Trophoblast cell (in vitro differentiated cells and primary cell): ENCODE data around the gene ARPC2.

Experiments used
- DNase-seq, 2 donors: peaks; one replicate each; pipeline ENCODE4 v3.0.0-alpha.2; 2016
- H2AFZ ChIP-seq: 2 replicates; pipeline ENCODE4 v1.6.1; 2013; ENCODE audit warnings: low read length, moderate library complexity, mild to moderate bottlenecking; ENCODE audit not compliant: insufficient read depth, poor library complexity
- H2AK5ac ChIP-seq: 2 replicates; pipeline ENCODE4 v1.6.1; 2013; ENCODE audit warnings: mild to moderate bottlenecking, low read length
- H2BK120ac ChIP-seq: 2 replicates; pipeline ENCODE4 v1.6.1; 2013; ENCODE audit warnings: low read length, mild to moderate bottlenecking, moderate library complexity; ENCODE audit not compliant: insufficient read depth, poor library complexity
- H2BK12ac ChIP-seq: 2 replicates; pipeline ENCODE4 v1.6.1; 2013; ENCODE audit warnings: mild to moderate bottlenecking, low read length, moderate library complexity
- H2BK5ac ChIP-seq: 2 replicates; pipeline ENCODE4 v1.6.1; 2013; ENCODE audit warnings: low read length, low read depth, moderate library complexity, mild to moderate bottlenecking; ENCODE audit not compliant: poor library complexity
- H3K14ac ChIP-seq: 2 replicates; pipeline ENCODE4 v1.6.1; 2013; ENCODE audit warnings: mild to moderate bottlenecking, low read length
- H3K18ac ChIP-seq: 2 replicates; pipeline ENCODE4 v1.6.1; 2013; ENCODE audit warnings: mild to moderate bottlenecking, low read length
- H3K23ac ChIP-seq: 2 replicates; pipeline ENCODE4 v1.6.1; 2013; ENCODE audit warnings: low read length
- H3K27ac ChIP-seq: 2 replicates; pipeline ENCODE4 v1.5.1; 2013; ENCODE audit warnings: low read depth, mild to moderate bottlenecking, inconsistent platforms, low read length, moderate library complexity
- H3K27me3 ChIP-seq: 2 replicates; pipeline ENCODE4 v1.6.1; 2013; ENCODE audit warnings: inconsistent platforms, mild to moderate bottlenecking, low read length, moderate library complexity; ENCODE audit not compliant: insufficient read depth
- H3K36me3 ChIP-seq, 2 experiments: 1 replicate in 1 of 2; 2 replicates in 1 of 2; pipeline ENCODE4 v1.6.1; 2013; ENCODE audit warnings: low read length in 2 of 2, mild to moderate bottlenecking in 2 of 2, moderate library complexity in 1 of 2; ENCODE audit not compliant: insufficient read depth in 2 of 2, control insufficient read depth in 1 of 2
- H3K4ac ChIP-seq: 2 replicates; pipeline ENCODE4 v1.6.1; 2013; ENCODE audit warnings: low read depth, mild to moderate bottlenecking, low read length, moderate library complexity
- H3K4me1 ChIP-seq, 2 experiments: 1 replicate in 1 of 2; 2 replicates in 1 of 2; pipeline ENCODE4 v1.6.1; 2013; ENCODE audit warnings: low read length in 2 of 2, mild to moderate bottlenecking in 2 of 2, moderate library complexity in 1 of 2; ENCODE audit not compliant: insufficient read depth in 2 of 2, control insufficient read depth in 1 of 2
- H3K4me2 ChIP-seq: 2 replicates; pipeline ENCODE4 v1.6.1; 2013; ENCODE audit warnings: inconsistent platforms, mild to moderate bottlenecking, low read length, moderate library complexity
- H3K4me3 ChIP-seq: 2 replicates; pipeline ENCODE4 v1.5.1; 2013; ENCODE audit warnings: mild to moderate bottlenecking, low read depth, low read length, inconsistent platforms
- H3K79me1 ChIP-seq: one replicate; pipeline ENCODE4 v1.6.1; 2013; ENCODE audit warnings: low read length
- H3K79me2 ChIP-seq: 2 replicates; pipeline ENCODE4 v1.6.1; 2013; ENCODE audit warnings: low read length, mild to moderate bottlenecking; ENCODE audit not compliant: control insufficient read depth, insufficient read depth, poor library complexity
- H3K9ac ChIP-seq: 2 replicates; pipeline ENCODE4 v1.6.1; 2013; ENCODE audit warnings: mild to moderate bottlenecking, low read length
- H3K9me3 ChIP-seq: 2 replicates; pipeline ENCODE4 v1.6.1; 2013; ENCODE audit warnings: low read depth, mild to moderate bottlenecking, control low read depth, inconsistent platforms, low read length; ENCODE audit not compliant: insufficient read depth
- H4K12ac ChIP-seq: 2 replicates; pipeline ENCODE4 v1.6.1; 2013; ENCODE audit warnings: low read depth, mild to moderate bottlenecking, low read length, moderate library complexity
- H4K8ac ChIP-seq: 2 replicates; pipeline ENCODE4 v1.6.1; 2013; ENCODE audit warnings: low read depth, mild to moderate bottlenecking, low read length, moderate library complexity
- H4K91ac ChIP-seq: one replicate; pipeline ENCODE4 v1.6.1; 2013; ENCODE audit warnings: low read depth, mild to moderate bottlenecking, low read length, moderate library complexity
- WGBS: extraction: QIAGEN DNeasy Blood & Tissue Kit; methylation state at CpG from one replicate; pipeline ENCODE4 v1.1.7; 2013; ENCODE audit warnings: missing lambda C conversion rate; ENCODE audit not compliant: insufficient read length, insufficient coverage; ENCODE audit errors: extremely low coverage; 5-methylcytosine and 5-hydroxymethylcytosine counted together

The ARPC2 gene

GRCh38 chr2:218228366-218229090, 11.5 kb downstream of the ARPC2 start:
- Histone ChIP-seq H3K14ac (no peak overlapping the region), H3K9me3 (no peaks in the 10 kb centered on the region), H3K4me2 (no peak overlapping the region), H3K23ac (no peak overlapping the region), H3K4me3 (no peak overlapping the region), H4K8ac (no peak overlapping the region), H2AK5ac (no peak overlapping the region), H3K27me3 (no peaks in the 10 kb centered on the region), H2AFZ (no peak overlapping the region), H3K18ac (no peak overlapping the region), H2BK120ac (no peak overlapping the region), H3K4me1 (peaks cover 0 to 13% of the 10 kb centered on the region in 2 experiments), H4K12ac (no peak overlapping the region), H3K4ac (no peak overlapping the region), H2BK12ac (no peak overlapping the region), H3K9ac (no peak overlapping the region), H2BK5ac (no peak overlapping the region), H3K79me2 (no peaks in the 10 kb centered on the region), H3K27ac (peak overlapping the region; percentile 61), H3K36me3 (peaks cover 27 to 46% of the 10 kb centered on the region in 2 experiments), H4K91ac (no peak overlapping the region), H3K79me1 (no peaks in the 10 kb centered on the region)
- no peak for DNase-seq
- no CpG with 5 or more reads among the region's 6 CpGs for WGBS

GRCh38 chr2:218229239-218229638, 12.2 kb downstream of the ARPC2 start:
- Histone ChIP-seq H3K79me2 (no peaks in the 10 kb centered on the region), H3K79me1 (no peaks in the 10 kb centered on the region), H3K14ac (no peak overlapping the region), H3K27me3 (no peaks in the 10 kb centered on the region), H4K8ac (no peak overlapping the region), H3K23ac (no peak overlapping the region), H4K12ac (no peak overlapping the region), H2AFZ (no peak overlapping the region), H2BK120ac (no peak overlapping the region), H3K4me3 (no peak overlapping the region), H3K4ac (no peak overlapping the region), H2BK12ac (no peak overlapping the region), H3K4me2 (no peak overlapping the region), H3K27ac (no peak overlapping the region), H2AK5ac (no peak overlapping the region), H3K18ac (no peak overlapping the region), H2BK5ac (no peak overlapping the region), H3K9me3 (no peaks in the 10 kb centered on the region), H3K9ac (no peak overlapping the region), H3K4me1 (peaks cover 0 to 13% of the 10 kb centered on the region in 2 experiments), H4K91ac (no peak overlapping the region), H3K36me3 (peaks cover 29 to 52% of the 10 kb centered on the region in 2 experiments)
- no CpG with 5 or more reads among the region's 3 CpGs for WGBS
- DNase-seq, result peak; percentile 65 to 76

GRCh38 chr2:218229851-218230250, 12.9 kb downstream of the ARPC2 start:
- H4K91ac ChIP-seq, result no peak overlapping the region
- H3K18ac ChIP-seq, result no peak overlapping the region
- no peak overlapping the region for H4K8ac ChIP-seq
- no peak overlapping the region for H3K4me3 ChIP-seq
- peaks cover 0 to 13% of the 10 kb centered on the region in 2 experiments for H3K4me1 ChIP-seq
- no peak overlapping the region for H3K4ac ChIP-seq
- H2BK120ac ChIP-seq, result no peak overlapping the region
- no peak overlapping the region for H3K14ac ChIP-seq
- H2BK5ac ChIP-seq, result no peak overlapping the region
- H2BK12ac ChIP-seq, result no peak overlapping the region
- H3K79me1 ChIP-seq, result no peaks in the 10 kb centered on the region
- no CpG with 5 or more reads among the region's 4 CpGs for WGBS
- peak overlapping the region; percentile 42 for H3K27ac ChIP-seq
- no peak overlapping the region for H2AK5ac ChIP-seq
- no peaks in the 10 kb centered on the region for H3K79me2 ChIP-seq
- H3K27me3 ChIP-seq, result no peaks in the 10 kb centered on the region
- peak; percentile 39 to 60 for DNase-seq
- H3K4me2 ChIP-seq, result no peak overlapping the region
- no peak overlapping the region for H4K12ac ChIP-seq
- no peak overlapping the region for H2AFZ ChIP-seq
- H3K9me3 ChIP-seq, result no peaks in the 10 kb centered on the region
- H3K23ac ChIP-seq, result no peak overlapping the region
- no peak overlapping the region for H3K9ac ChIP-seq
- peaks cover 29 to 49% of the 10 kb centered on the region in 2 experiments for H3K36me3 ChIP-seq

- H2BK5ac ChIP-seq, result no peak overlapping the region
- no peak overlapping the region for H3K4me3 ChIP-seq
- no peaks in the 10 kb centered on the region for H3K79me1 ChIP-seq
- H4K8ac ChIP-seq, result no peak overlapping the region
- H3K4ac ChIP-seq, result no peak overlapping the region
- DNase-seq, result peak in 1 of 2 donors; percentile 42
- H3K79me2 ChIP-seq, result no peaks in the 10 kb centered on the region
- H3K9me3 ChIP-seq, result no peaks in the 10 kb centered on the region
- peaks cover 35 to 55% of the 10 kb centered on the region in 2 experiments for H3K36me3 ChIP-seq
- H4K12ac ChIP-seq, result no peak overlapping the region
- no peak overlapping the region for H3K18ac ChIP-seq
- peaks cover 0 to 13% of the 10 kb centered on the region in 2 experiments for H3K4me1 ChIP-seq
- no peak overlapping the region for H2AK5ac ChIP-seq
- WGBS, result no CpG with 5 or more reads among the region's 1 CpG
- no peak overlapping the region for H2BK12ac ChIP-seq
- no peak overlapping the region for H2BK120ac ChIP-seq
- no peaks in the 10 kb centered on the region for H3K27me3 ChIP-seq
- no peak overlapping the region for H4K91ac ChIP-seq
- no peak overlapping the region for H2AFZ ChIP-seq
- no peak overlapping the region for H3K9ac ChIP-seq
- no peak overlapping the region for H3K4me2 ChIP-seq
- H3K27ac ChIP-seq, result no peak overlapping the region
- H3K14ac ChIP-seq, result no peak overlapping the region
- H3K23ac ChIP-seq, result no peak overlapping the region
Observed at GRCh38 chr2:218230882-218231281, 13.9 kb downstream of the ARPC2 start.
